Endothelial cell of umbilical vein (primary cell): ENCODE results near the gene GRID1. TPM values are rescaled to one million over a fixed set of nuclear protein-coding genes. Genes with fewer than 3 reads are reported as not detected.
"Not testable (repeated sequence)": the region's sequence is repeated elsewhere in the genome, so short reads cannot be mapped to it uniquely, and the experiment has no call there.

Source experiments
- BruUV-seq: library from RNA; stranded (reverse); fragments of 400-500 nt; replicated peaks from 2 replicates; lab custom pipeline; 2021; lab: Mats Ljungman, UMichigan
- CTCF ChIA-PET: fragments of 300-600, 350-600 bp; sonication (Branson Sonifier 250); formaldehyde crosslinking; loops from one replicate; lab custom pipeline; 2021; ENCODE audit warnings: antibody characterized with exemption, inconsistent platforms; lab: Charles Lee
- POLR2A ChIA-PET: fragments of 300-600, 350-600 bp; sonication (Branson Sonifier 250); formaldehyde crosslinking; loops from one replicate; lab custom pipeline; 2021; ENCODE audit warnings: antibody characterized with exemption, inconsistent platforms; lab: Charles Lee
- DNase-seq: peaks from one replicate; pipeline ENCODE4 v3.0.0-alpha.2; 2011; ENCODE audit warnings: low read depth, low spot score
- FAIRE-seq: peaks from 2 replicates; lab custom pipeline; 2011; peaks lifted over from hg19 to GRCh38; lab: Jason Lieb, UNC
- H2AFZ ChIP-seq: 2 replicates; pipeline ENCODE4 v1.6.0; 2012; ENCODE audit warnings: low read depth, low read length, control low read depth, inconsistent platforms
- H3K27ac ChIP-seq: 2 replicates; pipeline ENCODE4 v1.5.1; 2011; ENCODE audit warnings: low read depth, mild to moderate bottlenecking, control low read depth, low read length, moderate library complexity; ENCODE audit not compliant: insufficient read depth
- H3K27me3 ChIP-seq, 2 experiments: 2 replicates each; pipeline versions ENCODE4 v1.6.0 to v1.6.1; 2011; ENCODE audit warnings: low read length in 2 of 2, mixed read lengths in 1 of 2; ENCODE audit not compliant: control insufficient read depth in 2 of 2, insufficient read depth in 2 of 2
- H3K36me3 ChIP-seq, 2 experiments: 2 replicates in 1 of 2; 3 replicates in 1 of 2; pipeline ENCODE4 v1.5.1; 2011; ENCODE audit warnings: low read length in 2 of 2, mild to moderate bottlenecking in 1 of 2, moderate library complexity in 1 of 2; ENCODE audit not compliant: control insufficient read depth in 2 of 2, insufficient read depth in 2 of 2; ENCODE audit errors: extremely low read depth in 1 of 2
- H3K4me1 ChIP-seq: 3 replicates; pipeline ENCODE4 v1.5.1; 2011; ENCODE audit warnings: mild to moderate bottlenecking, low read length; ENCODE audit not compliant: control insufficient read depth, insufficient read depth; ENCODE audit errors: extremely low read depth
- H3K4me2 ChIP-seq: 2 replicates; pipeline ENCODE4 v1.6.1; 2011; ENCODE audit warnings: low read length, control low read depth, mixed read lengths; ENCODE audit not compliant: insufficient read depth
- H3K4me3 ChIP-seq, 3 experiments: fragments of 200-600 bp in 1 of 3; sonication (generic), shearing (Covaris generic) in 1 of 3; replicated peaks in 1 of 3; 2 replicates each; pipeline ENCODE4 v1.5.1; 2011 to 2016; ENCODE audit warnings: control low read depth in 3 of 3, low read length in 3 of 3, mild to moderate bottlenecking in 2 of 3, inconsistent platforms in 1 of 3, low read depth in 1 of 3, moderate library complexity in 1 of 3; ENCODE audit not compliant: insufficient read depth in 1 of 3
- H3K79me2 ChIP-seq: 2 replicates; pipeline ENCODE4 v1.6.0; 2012; ENCODE audit warnings: low read length, inconsistent platforms; ENCODE audit not compliant: control insufficient read depth, insufficient read depth
- H3K9ac ChIP-seq: replicated peaks from 2 replicates; pipeline ENCODE3; 2011; ENCODE audit warnings: low read length, control low read depth; ENCODE audit not compliant: insufficient read depth; ENCODE audit errors: extremely low read depth
- H3K9me1 ChIP-seq: replicated peaks from 3 replicates; pipeline ENCODE4 v1.6.0; 2011; ENCODE audit warnings: mild to moderate bottlenecking, low read length; ENCODE audit not compliant: control insufficient read depth, insufficient read depth; ENCODE audit errors: extremely low read depth
- H3K9me3 ChIP-seq: replicated peaks from 2 replicates; pipeline ENCODE4 v1.5.1; 2012; ENCODE audit warnings: low read length, inconsistent platforms; ENCODE audit not compliant: control insufficient read depth, insufficient read depth
- H4K20me1 ChIP-seq: replicated peaks from 2 replicates; pipeline ENCODE3; 2011; ENCODE audit warnings: mild to moderate bottlenecking, low read length; ENCODE audit not compliant: control insufficient read depth, insufficient read depth; ENCODE audit errors: extremely low read depth
- EZH2 ChIP-seq: IDR thresholded peaks from 2 replicates; pipeline ENCODE4 v1.6.1; 2012; ENCODE audit warnings: borderline replicate concordance, low read depth, mild to moderate bottlenecking, moderate library complexity, low read length, inconsistent platforms; ENCODE audit not compliant: severe bottlenecking
- FOS ChIP-seq: IDR thresholded peaks from 2 replicates; pipeline ENCODE4 v1.6.1; 2011; ENCODE audit warnings: mild to moderate bottlenecking, low read length, moderate library complexity, borderline replicate concordance; ENCODE audit not compliant: insufficient read depth
- GATA2 ChIP-seq: IDR thresholded peaks from 2 replicates; pipeline ENCODE4 v1.7.0; 2011; ENCODE audit warnings: low read depth, mild to moderate bottlenecking, moderate library complexity, mixed read lengths, low read length; ENCODE audit not compliant: insufficient read length, insufficient read depth
- JUN ChIP-seq: IDR thresholded peaks from 2 replicates; pipeline ENCODE4 v1.6.1; 2011; ENCODE audit warnings: borderline replicate concordance, low read depth; ENCODE audit not compliant: insufficient read length, insufficient read depth
- MYC ChIP-seq: IDR thresholded peaks from one replicate; pipeline ENCODE4 v1.6.1; 2011; ENCODE audit warnings: mild to moderate bottlenecking, low read depth, low read length
- POLR2A ChIP-seq: IDR thresholded peaks from 2 replicates; pipeline ENCODE4 v1.6.1; 2012; ENCODE audit warnings: low read depth, mild to moderate bottlenecking, control low read depth, low read length
- POLR2AphosphoS5 ChIP-seq: IDR thresholded peaks from 2 replicates; pipeline ENCODE4 v1.6.1; 2012; ENCODE audit warnings: low read depth, mild to moderate bottlenecking, control low read depth, low read length, moderate library complexity; ENCODE audit not compliant: insufficient read depth
- dilution Hi-C: fragments of 300-500 bp; cut with MboI; formaldehyde crosslinking; loops from one replicate; pipeline ENCODE4 v1.15.0; 2019; ENCODE audit warnings: low sequenced_read_pairs; ENCODE audit not compliant: extremely low pct_ligation_motif_present
- intact Hi-C: fragments of 100-400 bp; cut with micrococcal nuclease; formaldehyde crosslinking; loops from one replicate; pipeline ENCODE4 v1.10.0; 2022
- polyA plus RNA-seq, 4 experiments: library from polyadenylated mRNA; depleted of rRNA in 3 of 4; stranded (reverse) in 3 of 4; unstranded in 1 of 4; fragments of >200 nt; gene quantifications; 2 replicates each; pipeline versions ENCODE4 v1.2.1 to v1.2.3, GENCODE V29; 2011 to 2012; ENCODE audit warnings: missing spikeins in 1 of 4
- total RNA-seq: library from RNA; stranded (reverse); gene quantifications from 2 replicates; pipeline ENCODE4 v1.2.3, GENCODE V29; 2021
- TF ChIP-seq, protein P1 (sequence below), 2 donors: IDR thresholded peaks; 1 replicate in 1 of 2; 2 replicates in 1 of 2; pipeline ENCODE4 v1.5.1; 2011; ENCODE audit warnings: low read length in 2 of 2, mild to moderate bottlenecking in 2 of 2, moderate library complexity in 2 of 2, control low read depth in 1 of 2, inconsistent platforms in 1 of 2, low read depth in 1 of 2; ENCODE audit not compliant: insufficient read depth in 1 of 2; ENCODE audit errors: extremely low read depth in 1 of 2
- TF ChIP-seq, protein P2 (sequence below): IDR thresholded peaks from 2 replicates; pipeline ENCODE4 v1.6.1; 2011; ENCODE audit not compliant: insufficient read depth, insufficient read length

Gene GRID1
- total and polyA plus RNA-seq, 2 donors (not counting 3 experiments of a cell fraction or from before 2014, with no cell fraction given) = not detected

DNA sequence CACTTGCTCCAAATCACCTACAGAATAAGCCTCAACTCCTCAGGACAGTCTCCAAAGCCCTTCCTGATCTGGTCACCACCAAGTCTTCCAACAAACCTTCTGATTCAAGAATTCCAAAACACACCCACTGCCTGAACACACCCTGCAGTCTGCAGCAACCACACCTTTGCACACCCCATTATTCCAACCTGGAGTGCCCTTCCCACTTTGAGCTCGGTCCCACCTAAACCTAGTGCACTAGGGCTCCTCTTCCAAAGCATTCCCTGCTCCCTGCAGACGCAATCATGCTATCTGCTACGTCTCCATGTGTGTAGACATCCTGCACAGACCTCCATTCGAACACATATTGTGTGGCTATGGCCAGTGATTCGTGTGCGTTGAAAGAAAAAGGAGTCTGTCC is 289.3 kb downstream of the GRID1 start:
- Histone ChIP-seq H3K9ac (no peak overlapping the region), H3K9me3 (no peaks in the 10 kb centered on the region), H3K4me2 (no peak overlapping the region), H3K4me1 (no peaks in the 10 kb centered on the region), H3K27ac (no peak overlapping the region), H3K79me2 (no peaks in the 10 kb centered on the region), H3K4me3 (no peak overlapping the region), H3K27me3 (no peaks in the 10 kb centered on the region), H4K20me1 (no peaks in the 10 kb centered on the region), H3K9me1 (no peaks in the 10 kb centered on the region), H3K36me3 (no peaks in the 10 kb centered on the region), H2AFZ (no peak overlapping the region)
- dilution Hi-C loops (no loop called here), intact Hi-C loops (no loop called here)
- ChIA-PET CTCF (no interaction called here), POLR2A (no interaction called here)
- FAIRE-seq (no peak), DNase-seq (no peak)
- no TSS peak for BruUV-seq
- no peak for TF ChIP-seq EZH2
- TF ChIP-seq, protein P1, sequence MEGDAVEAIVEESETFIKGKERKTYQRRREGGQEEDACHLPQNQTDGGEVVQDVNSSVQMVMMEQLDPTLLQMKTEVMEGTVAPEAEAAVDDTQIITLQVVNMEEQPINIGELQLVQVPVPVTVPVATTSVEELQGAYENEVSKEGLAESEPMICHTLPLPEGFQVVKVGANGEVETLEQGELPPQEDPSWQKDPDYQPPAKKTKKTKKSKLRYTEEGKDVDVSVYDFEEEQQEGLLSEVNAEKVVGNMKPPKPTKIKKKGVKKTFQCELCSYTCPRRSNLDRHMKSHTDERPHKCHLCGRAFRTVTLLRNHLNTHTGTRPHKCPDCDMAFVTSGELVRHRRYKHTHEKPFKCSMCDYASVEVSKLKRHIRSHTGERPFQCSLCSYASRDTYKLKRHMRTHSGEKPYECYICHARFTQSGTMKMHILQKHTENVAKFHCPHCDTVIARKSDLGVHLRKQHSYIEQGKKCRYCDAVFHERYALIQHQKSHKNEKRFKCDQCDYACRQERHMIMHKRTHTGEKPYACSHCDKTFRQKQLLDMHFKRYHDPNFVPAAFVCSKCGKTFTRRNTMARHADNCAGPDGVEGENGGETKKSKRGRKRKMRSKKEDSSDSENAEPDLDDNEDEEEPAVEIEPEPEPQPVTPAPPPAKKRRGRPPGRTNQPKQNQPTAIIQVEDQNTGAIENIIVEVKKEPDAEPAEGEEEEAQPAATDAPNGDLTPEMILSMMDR (IDR thresholded peaks at IDR 0.05; ENCODE audit: extremely low read depth in 1 of 2, insufficient read depth in 1 of 2, low read depth in 1 of 2, low read length in 2 of 2) = no peak
- TF ChIP-seq MYC = no peak
- TF ChIP-seq FOS = no peak
- TF ChIP-seq POLR2AphosphoS5 = no peak
- no peak for TF ChIP-seq POLR2A
- TF ChIP-seq, protein P2, sequence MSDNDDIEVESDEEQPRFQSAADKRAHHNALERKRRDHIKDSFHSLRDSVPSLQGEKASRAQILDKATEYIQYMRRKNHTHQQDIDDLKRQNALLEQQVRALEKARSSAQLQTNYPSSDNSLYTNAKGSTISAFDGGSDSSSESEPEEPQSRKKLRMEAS = no peak
- TF ChIP-seq GATA2 = no peak
- no peak for TF ChIP-seq JUN

DNA sequence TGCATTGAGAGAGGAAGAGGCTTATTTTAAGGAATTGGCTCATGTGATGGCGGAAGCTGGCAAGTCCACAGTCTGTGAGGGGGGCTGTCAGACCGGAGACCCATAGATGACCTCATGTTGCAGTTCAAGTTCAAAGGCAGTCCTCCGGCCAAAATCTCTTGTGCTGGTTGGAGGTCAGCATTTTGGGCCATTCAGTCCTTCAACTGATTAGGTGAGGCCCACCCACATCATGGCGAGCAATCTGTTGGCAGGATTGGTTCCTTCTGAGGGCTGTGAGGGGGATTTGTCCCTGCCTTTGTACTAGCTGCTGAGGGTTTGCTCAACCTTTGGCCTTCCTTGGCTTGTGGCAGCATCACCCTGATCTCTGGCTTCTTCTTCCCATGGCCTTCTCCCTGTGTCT is 290.1 kb downstream of the GRID1 start:
- not testable (repeated sequence) for H3K27me3 ChIP-seq, BruUV-seq, FAIRE-seq

More for the DNA sequence above, 290.1 kb downstream of the GRID1 start:
- H3K4me3 ChIP-seq, POLR2A ChIA-PET, H3K27ac ChIP-seq, H3K4me1 ChIP-seq, CTCF ChIA-PET, H3K4me2 ChIP-seq, DNase-seq, dilution Hi-C loops, H2AFZ ChIP-seq, intact Hi-C loops, H3K36me3 ChIP-seq, H3K9ac ChIP-seq, H3K79me2 ChIP-seq, H4K20me1 ChIP-seq, H3K9me1 ChIP-seq, H3K9me3 ChIP-seq: not testable (repeated sequence)
